NCI-H748 (cell line): ENCODE data around the gene RGS3.

Experiments used
- DNase-seq: peaks from one replicate; lab custom pipeline; 2025; ENCODE audit not compliant: unreplicated experiment; lab: John Stamatoyannopoulos, UW

Gene RGS3

GRCh38 chr9:113616116-113616515, 152.6 kb downstream of the RGS3 start:
- DNase-seq, result no peak

GRCh38 chr9:113616621-113617496, 153.3 kb downstream of the RGS3 start:
- DNase-seq, result no peak

- DNase-seq, result no peak
Measured at GRCh38 chr9:113617550-113617949, 154.0 kb downstream of the RGS3 start.

- DNase-seq, result no peak
Measured at GRCh38 chr9:113618836-113619490, 155.4 kb downstream of the RGS3 start.

DNA sequence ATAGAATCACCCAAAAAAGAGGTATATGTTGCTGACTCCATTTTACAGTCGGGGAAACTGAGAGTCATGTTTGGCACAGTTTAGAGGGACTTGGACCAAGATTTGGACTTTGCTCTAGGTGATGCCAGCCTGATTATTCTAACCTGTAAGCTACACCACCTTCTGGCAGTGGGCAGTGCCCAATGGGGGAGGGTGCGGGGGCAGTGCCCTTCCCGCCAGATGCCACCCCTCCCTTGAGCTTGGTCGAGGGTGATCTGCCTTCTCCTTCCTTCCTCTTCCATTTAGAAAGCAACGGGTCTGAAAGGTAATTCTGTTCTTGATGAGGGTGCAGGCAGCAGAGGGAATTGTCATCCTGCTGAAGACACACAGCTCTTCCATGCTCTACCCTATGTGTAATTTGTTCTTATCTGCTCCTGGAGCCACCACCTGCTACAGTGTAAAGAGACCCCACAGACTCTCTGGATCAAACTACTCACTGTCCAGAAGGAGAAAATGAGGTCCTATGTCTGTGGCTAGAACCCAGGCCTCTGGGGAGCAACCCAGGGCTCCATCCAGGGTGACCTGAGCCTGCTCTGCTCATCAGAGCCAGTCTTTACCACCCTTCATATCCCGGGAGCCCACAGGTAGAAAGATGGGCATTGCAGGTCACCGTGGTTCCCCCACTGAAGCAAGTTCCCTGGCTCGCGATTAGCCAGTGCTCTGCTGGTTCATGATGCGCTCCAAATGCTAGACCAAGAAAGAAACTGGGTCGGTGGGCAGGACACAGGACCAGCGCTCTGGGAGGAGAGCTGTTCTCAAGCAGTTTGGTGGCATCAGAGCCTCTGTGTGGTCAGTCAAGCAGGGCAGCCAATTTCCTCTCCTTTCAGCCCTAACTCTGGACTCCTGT, 156.2 kb downstream of the RGS3 start:
- DNase-seq, result no peak

DNA sequence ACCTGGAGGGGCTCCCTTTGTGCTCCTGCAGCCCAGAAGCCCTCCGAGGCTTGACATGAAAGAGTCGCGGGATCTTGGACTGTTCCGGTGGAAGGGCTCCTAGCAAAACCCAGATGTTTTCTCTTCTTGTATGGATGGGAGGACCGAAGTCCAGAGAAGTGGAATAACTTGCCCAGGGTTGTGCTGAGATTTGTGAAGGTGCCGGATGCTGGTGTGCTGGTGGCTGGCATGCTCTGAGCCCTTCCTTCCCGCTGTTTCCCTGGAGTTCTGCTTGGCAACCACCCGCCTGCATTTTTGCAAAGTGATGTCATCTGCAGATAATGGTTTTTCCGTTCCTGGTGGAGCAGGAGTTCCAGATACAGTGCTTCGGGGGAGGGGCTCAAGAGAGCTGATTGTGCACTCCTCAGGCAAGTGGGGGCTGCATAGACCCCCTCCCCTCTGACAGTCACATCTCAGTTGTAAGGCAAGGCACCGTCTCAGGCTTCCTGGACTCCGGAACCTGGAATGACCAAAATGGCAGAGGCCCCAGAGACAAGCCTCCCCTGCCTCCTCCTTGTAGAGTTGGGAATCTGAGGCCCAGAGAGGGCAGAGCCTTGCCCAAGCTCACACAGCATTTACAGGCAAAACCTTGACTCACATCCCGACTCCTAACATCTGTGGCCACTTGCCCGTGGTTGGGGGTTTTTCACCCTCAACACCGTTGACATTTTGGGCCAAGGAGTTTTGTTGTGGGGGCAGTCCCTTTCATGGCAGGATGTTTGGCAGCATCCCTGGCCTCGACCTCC, 157.0 kb downstream of the RGS3 start:
- DNase-seq, result peak; percentile 49

- no peak for DNase-seq
Measured at GRCh38 chr9:113621309-113621791, 157.8 kb downstream of the RGS3 start.

GRCh38 chr9:113621980-113622379, 158.5 kb downstream of the RGS3 start:
- DNase-seq, result no peak

DNA sequence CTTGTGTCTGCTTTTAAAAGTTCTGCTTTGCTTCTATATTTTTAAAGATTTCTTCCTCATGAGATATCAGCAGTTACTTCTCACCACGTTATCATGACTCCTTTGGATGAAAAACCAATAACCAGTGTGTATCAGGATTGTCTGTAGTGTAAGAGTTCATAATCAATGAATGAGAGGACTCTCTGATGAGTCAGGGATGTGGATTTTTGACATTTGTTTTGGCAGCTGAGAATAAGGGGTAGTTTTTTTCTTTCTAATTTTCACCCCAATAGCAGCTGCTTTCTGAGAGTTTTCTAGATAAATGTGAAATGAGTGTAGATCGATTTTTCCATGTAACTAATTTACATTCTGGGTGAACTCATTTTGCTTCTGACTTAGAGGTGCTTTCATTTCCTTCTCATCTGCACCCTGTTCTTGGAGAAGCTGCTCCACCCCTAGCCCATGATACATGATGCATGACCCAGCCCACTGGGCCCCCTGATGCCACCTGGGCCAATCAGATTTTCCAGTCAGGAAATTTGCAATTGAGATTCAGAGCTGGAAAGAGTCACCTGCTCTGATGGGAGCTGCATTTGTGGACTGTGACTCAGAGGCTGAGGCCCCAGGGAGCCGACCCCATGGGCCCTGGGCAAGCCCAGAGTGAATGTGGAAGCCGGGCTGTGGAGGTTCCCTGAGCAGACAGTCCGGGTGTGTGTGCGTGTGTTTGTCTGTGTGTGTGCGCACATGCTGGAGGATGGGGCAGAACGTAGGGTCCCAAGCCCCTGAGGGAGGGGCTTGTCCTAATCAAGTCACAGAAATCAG, 159.3 kb downstream of the RGS3 start:
- no peak for DNase-seq

DNA sequence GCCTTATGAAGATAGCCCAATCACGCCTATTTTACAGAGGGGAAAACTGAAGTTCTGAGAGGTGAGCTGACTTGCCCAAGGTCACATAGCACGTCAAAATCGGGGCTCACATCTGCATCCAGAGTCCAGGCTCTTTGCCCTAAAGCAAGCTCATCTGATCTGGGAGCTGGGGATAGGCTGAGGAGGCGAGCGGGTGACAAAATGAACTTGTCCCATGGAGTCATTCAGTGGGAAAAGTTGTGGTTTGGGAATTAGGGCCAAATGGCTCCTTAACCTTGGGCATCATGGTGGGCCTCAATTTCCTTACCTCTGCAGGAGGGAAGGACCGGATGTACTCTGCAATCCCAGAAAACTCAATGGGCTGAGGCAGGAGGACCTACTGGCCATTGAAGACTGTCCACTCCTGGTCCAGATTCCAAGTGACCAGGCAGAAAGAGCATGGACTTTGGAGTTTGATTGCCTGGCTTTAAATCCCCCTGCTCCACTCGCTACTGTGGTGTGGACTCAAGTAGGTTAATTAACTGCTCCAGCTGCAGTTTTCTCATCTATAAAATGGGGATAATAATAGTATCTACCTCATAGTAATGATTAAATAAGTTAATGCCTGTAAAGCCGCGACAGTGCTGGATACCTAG, 160.4 kb downstream of the RGS3 start:
- no peak for DNase-seq

DNA sequence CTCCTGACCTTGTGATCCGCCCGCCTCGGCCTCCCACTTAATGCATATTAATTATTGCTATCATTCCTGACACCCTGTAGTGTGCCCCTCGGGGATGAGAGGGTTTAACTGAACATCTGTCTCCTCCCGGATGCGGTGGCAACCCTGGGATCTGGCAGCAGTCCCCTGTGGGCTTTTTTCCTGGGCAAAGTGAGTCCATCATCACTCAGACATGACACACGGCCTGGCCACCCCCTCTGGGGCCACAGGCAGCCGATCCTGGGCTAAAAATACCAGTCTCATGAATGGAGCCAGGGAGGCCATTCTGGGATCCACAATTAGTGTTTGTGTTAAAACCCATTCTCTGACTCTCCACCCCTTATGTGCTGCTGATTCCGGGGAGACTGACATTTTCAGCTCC, 161.2 kb downstream of the RGS3 start:
- no peak for DNase-seq

DNA sequence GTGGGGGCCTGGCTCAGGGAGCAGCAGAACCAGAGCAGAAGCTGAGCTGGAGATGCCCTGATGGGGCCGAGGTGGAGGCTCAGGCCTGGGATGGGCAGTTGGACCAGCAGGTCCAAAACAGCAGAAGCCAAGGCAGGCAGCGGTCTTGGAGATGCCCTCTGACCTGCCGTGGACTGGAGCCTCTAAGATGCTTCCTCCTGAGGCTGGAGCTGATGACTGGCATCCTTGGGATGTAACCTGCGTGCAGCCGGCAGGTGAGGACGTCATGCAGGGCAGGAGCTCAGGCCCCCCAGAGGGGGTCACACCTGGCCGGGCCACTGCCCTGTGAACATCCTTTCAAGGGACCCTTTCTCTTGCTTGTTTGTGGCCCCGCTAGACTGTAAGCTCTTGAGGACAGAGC, 162.0 kb downstream of the RGS3 start:
- DNase-seq, result no peak

- no peak for DNase-seq
Measured at GRCh38 chr9:113626735-113627495, 163.4 kb downstream of the RGS3 start.

- DNase-seq, result no peak
Measured at GRCh38 chr9:113628621-113629020, 165.1 kb downstream of the RGS3 start.

DNA sequence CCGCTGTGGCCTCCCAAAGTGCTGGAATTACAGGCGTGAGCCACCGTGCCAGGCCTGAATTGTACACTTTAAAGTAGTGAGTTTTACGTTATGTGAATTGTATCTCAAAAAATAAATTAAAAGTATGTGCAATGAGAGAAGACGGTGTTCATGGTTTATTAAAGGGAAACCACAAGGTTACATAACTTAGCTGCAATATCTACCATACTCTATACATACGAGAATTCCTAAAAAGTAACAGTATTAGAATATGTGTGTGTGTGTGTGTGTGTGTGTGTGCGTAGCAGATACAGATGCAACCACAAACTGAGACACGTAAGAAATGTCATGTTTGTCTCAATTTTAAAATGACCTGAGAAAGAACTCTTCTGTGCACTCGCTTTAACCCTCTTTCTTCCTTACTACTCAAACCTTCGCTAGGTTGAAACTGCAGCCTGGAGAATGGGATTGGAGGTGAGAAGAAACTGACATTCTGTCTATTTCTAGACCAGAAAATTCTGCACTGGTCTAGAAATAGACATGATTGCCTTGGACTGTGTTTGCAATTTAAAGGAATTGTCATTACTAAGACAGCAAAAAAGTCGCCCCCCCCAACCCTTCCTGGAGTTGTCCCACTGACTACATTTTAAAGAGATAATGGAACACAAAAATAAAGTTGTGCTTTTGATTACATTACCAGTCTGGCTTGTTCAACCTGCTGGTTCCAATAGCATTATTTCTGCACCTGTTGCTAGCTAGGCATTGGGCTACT, 167.0 kb downstream of the RGS3 start:
- no peak for DNase-seq

DNA sequence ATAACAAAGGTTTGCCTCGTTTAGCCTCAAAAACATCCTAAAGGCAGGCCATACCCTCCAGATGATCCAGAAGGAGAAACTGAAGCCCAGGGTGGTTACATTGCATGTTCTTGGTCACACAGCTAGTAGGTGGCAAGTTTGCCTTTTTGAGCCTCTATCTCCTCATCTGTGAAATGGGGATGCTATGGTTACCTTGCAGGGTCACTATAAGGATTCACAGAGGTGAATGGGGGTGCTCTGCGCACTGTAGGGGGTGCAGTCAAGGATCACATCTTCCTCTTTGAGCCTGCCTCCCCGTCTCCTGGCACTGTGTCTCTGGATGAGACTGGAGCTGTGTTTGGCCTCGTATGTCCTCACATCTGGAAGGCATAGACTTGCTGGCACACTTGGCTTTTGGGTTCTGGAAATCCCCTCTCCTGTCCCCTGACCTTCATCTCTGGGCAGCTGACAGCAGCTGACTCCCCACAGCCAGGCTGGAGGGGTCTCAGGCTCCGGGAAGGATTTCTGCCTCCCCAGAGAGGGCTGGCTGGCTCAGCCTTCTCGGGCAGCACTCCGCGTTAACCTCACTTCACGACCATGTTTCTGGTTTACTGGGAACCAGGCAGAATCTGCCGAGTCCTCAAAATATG, 167.7 kb downstream of the RGS3 start:
- no peak for DNase-seq

DNA sequence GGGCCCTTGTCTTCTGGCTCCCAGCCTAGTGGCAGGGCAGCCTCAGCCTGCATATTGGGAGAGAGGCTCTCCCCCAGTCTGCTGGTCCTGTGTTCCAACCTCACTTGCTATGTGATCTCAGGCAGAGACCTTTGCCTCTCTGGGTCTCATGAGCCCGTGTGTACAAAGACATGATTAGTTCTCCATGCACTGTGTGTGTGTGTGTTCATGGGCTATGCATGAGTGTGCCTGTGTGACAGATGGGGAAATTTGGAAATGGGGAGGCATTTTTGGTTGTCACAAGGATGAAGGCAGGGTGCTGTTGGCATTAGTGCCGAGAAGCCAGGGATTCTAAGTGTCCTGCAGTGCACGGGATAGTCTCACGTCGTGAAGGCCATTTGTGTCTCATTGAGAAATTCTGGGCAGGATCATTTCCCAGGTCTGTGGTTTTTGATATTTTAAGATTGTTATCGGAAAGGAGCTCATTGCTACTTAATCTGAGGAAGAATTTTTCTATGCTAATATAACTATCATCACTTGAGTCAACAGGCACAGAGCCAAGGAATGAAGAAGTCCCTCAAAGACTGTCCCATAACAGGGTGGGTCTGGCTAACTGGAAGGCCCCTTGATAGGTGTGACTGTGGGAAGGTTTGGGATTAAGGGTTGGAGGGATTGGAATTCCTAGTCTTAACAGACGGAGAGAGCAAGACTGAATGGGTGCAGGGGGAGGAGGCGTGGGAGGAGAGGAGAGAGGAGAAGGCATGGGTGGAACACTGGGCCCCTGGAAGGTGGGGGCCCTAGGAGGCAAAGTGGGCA, 168.5 kb downstream of the RGS3 start:
- no peak for DNase-seq
